HG02943 (cell line): ENCODE data around the gene CYP24A1.
"Not testable (repeated sequence)": the region's sequence is repeated elsewhere in the genome, so short reads cannot be mapped to it uniquely, and the experiment has no call there.

Source experiments
- ATAC-seq: cut with Tn5 transposase; IDR thresholded peaks from one replicate; pipeline ENCODE4 v1.9.1; 2021; ENCODE audit warnings: mild to moderate bottlenecking, low read depth, moderate library complexity; ENCODE audit not compliant: unreplicated experiment

CYP24A1 gene

DNA sequence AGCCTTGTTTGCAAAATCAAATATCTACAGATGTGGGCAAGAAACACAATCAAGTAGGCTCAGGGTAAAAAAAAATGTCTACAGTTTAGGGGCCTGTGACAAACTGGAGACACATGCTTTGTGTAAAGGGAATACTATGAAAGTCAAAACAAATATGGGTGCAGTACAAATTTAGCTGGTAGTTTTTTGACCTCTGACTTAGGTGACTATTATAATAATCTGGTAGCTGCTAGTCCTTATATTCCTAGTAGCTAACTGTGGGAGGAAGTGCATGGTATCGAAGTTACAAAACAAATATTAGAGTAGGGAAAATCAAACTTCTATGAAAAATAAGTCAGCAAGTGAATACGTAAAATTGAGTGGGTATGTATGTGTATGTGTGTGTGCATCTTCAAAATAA is 35.4 kb downstream of the CYP24A1 start:
- no peak for ATAC-seq

- no peak for ATAC-seq
Measured at GRCh38 chr20:54137115-54137514, 36.7 kb downstream of the CYP24A1 start.

- ATAC-seq: no peak
Measured at GRCh38 chr20:54134445-54135220, 39.2 kb downstream of the CYP24A1 start.

GRCh38 chr20:54133434-54134427 is 40.1 kb downstream of the CYP24A1 start:
- ATAC-seq: no peak

DNA sequence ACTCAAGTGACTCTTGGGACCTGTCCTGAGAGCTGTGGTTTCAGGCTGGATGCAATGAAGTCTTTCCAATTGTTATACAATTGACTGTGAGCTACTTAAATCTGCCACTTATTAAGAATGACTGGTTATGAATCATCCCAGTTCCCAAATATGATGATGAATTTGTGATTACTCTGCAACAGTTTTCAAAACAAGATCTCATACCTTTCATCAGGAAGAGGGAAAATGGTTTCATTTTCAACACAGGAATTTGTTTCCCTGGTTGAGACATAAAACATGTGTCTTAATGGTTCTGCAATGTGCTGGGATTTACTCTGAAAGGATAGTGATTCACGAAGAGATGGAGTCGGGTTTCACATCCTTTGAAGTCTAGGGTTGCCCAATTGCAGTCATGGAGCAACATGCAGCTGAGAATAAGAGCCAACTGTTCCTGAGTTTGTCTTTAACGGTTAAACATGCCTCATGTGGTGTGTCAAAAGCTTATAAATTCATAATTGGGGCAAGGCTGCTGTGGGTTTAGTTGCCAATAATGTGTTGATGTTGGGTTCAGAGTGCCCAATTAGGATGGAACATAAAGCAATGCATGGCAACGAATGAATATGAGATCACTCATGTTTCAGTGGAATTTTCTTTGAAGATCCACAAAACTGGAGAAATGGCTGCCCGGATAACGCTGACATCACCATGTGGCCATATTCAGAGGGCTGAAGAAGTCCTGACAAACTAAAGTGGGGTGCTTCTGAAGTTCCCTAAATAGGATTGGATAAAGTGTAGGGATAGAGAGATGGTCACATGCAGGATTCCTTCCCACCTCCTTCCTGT is 41.0 kb downstream of the CYP24A1 start:
- ATAC-seq: no peak

DNA sequence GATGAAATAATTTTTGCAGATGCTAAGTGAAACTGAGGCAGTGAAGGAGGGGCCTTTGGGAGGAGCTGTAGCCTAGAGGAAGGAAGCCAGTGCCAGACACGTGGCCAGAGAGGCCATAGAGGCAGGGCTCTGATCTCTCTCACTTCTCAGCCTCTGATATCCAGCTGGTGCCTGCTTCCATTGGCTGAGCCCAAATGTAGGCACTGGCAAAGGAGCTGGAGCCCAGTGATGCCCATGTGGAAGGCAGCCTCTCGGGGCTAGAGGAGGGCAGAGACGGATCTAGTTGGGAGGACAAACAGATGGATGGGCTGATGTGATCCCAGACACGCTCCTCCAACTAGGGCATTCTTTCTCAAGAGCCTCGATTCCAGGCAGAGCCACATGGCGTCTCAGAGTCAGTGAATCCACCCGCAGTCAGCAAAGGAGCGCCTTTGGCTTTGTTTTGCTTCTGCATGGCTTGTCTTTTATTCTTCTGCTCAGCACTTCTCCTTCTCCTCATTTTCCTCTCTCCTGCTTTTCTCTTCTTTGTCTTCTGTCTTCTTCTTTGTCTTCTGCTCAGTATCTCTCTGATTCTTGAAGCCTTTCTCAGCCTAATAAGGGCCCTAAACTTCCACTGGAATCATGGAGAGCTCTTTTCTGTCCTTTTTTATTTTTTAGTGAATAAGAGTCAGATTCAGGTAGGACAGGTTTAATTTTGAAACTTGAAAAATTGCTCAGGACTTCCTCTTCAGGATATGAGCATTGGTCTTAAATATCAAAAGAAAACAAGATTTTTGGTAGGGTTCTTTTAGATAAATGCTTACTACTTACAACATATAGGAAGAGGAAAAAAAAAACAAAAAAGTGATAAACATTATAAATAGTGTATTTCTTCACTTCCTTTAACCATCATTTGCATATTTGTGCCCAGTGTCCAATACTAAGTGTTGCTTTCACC is 41.8 kb downstream of the CYP24A1 start:
- ATAC-seq: no peak

DNA sequence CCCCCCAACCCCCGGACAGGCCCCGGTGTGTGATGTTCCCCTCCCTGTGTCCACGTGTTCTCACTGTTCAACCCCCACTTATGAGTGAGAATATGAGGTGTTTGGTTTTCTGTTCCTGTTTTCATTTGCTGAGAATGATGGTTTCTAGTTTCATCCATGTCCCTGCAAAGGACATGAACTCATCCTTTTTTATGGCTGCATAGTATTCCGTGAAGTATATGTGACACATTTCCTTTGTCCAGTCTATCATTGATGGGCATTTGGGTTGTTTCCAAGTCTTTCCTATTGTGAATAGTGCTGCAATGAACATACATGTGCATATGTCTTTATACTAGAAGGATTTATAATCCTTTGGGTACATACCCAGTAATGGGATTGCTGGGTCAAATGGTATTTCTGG is 42.7 kb downstream of the CYP24A1 start:
- not testable (repeated sequence) for ATAC-seq

DNA sequence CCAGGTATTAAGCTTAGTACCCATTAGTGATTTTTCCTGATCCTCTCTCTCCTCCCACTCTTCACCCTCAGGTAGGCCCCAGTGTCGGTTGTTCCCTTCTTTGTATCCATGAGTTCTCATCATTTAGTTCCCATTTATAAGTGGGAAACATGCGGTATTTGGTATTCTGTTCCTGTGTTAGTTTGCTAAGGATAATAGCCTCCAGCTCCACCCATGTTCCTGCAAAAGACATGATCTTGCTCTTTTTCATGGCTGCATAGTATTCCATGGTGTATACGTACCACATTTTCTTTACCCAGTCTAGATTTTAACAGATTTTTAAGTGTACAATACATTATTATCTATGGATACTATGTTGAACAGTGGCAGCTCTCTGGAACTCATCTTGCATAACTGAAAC is 44.4 kb downstream of the CYP24A1 start:
- no peak for ATAC-seq

- no peak for ATAC-seq
Measured at GRCh38 chr20:54127855-54128574, 45.8 kb downstream of the CYP24A1 start.

- ATAC-seq: no peak
Measured at GRCh38 chr20:54126806-54127655, 46.8 kb downstream of the CYP24A1 start.

DNA sequence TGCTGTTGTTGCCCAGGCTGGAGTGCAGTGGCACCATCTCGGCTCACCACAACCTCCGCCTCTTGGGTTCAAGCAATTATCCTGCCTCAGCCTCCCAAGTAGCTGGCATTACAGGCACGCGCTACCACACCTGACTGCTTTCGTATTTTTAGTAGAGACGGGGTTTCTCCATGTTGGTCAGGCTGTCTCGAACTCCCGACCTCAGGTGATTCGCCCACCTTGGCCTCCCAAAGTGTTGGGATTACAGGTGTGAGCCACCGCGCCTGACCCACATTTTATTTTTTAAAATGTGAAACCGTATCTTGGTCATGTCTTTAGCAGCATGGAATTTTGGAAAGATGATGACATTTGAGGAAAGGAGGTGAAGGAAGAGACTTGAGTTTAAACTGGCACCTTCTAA is 47.5 kb downstream of the CYP24A1 start:
- ATAC-seq: not testable (repeated sequence)

GRCh38 chr20:54123587-54124180 is 50.1 kb downstream of the CYP24A1 start:
- ATAC-seq: no peak

DNA sequence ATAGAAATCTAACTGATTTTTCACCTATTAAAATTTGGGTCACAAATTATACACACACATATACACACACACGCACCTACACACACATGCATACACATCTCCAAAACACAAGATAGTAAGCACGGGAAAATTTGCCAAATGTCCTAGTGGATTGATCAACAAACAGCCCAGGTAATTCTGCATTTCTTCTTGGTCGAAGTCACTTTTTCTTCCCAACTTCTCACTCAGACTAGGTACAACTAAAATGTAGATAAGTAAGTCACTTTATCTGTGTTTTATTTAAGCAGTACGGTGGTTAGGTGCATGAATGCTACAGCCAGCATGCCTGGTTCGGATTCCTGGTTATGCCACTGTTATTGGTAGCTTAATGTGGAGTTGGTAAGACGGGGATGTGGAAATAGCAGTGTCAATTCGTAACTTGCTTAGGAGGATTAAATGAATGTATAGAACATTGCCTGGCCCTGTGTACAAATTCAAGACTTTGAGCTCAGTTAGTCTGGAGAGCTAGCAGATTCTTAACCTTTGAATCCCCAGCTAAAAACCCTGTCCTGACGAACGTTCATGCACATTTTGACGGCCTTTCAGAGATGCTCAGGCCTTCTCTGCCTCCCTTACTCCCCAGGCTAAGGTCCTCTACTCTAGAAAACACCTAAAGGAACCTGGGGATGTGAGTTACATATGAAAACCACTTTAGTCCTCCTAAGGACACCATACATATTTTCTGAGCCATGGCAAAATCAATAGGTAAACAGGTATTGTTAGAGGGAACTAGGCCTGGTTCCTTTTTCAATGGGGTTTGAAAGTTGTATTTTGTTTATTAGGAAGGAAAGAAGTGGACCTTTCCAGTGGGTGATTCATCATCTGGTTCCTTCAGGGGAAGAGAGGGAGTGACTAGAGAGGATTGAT is 50.9 kb downstream of the CYP24A1 start:
- ATAC-seq: no peak

DNA sequence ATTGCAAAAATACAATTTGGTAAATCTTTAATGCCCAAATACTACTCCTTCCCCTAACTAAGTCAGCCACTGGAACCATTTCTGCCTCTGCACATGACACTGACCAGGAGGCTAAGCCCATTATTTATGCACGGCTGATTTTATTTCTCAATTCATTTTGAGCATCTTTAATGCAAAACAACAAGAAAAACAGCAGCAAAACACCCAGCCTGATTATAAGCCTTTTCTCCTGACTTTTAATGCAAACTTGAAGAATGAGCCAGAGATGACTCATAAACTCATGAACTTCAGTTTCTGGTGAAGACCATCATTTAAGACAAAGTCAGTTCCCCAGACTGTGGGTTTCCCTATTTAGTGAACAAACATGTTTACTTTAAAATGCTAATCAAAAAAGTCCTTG is 51.6 kb downstream of the CYP24A1 start:
- no peak for ATAC-seq

- no peak for ATAC-seq
Measured at GRCh38 chr20:54119744-54120143, 54.0 kb downstream of the CYP24A1 start.

DNA sequence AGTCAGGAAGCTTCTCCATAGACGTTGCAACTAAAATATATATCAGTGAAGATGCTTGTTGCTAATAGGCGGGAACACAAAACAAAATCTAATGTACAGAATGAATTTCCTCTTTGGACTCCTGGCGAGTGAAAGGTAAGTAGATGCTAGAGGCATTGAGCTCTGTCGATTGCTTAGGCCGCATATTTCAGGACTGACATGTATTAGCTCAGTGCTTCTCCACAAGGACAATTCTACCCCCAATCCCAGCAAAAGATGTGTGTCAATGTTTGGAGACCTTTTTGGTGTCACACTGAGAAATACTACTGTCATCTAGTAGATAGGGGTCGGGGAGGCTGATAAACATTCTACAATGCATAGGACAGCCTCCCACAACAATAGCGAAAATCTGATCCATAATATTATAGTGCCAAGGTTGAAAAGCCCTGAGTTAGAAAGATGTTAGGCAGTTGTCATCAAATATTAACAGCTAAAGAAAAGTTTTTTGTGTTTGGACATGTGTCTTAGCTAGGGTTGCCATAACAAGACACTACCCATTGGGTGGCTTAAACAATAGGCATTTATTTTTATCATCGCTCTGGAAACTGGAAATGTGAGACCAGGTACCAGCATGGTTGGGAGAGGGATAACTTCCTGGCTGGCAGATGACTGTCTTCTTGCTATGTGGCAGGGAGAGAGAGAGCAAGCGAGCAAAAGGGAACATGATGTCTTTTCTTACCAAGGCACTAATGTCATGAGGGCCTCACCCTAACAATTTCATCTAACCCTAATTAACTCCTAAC is 55.4 kb downstream of the CYP24A1 start:
- no peak for ATAC-seq
